Activated CD4-positive, alpha-beta T cell treated with anti-CD3 and anti-CD28 coated beads, Interleukin-2, amount 50 U/mL, for 48 hours (primary cell): ENCODE results near the gene LONP2.
A peak's percentile ranks its signal among the peaks of the same experiment; 100 is the strongest.
"Not testable (repeated sequence)": the region's sequence is repeated elsewhere in the genome, so short reads cannot be mapped to it uniquely, and the experiment has no call there.

Source experiments
- DNase-seq, 2 experiments: peaks; one replicate each; pipeline ENCODE4 v3.0.0-alpha.2; 2020

LONP2 gene

DNA sequence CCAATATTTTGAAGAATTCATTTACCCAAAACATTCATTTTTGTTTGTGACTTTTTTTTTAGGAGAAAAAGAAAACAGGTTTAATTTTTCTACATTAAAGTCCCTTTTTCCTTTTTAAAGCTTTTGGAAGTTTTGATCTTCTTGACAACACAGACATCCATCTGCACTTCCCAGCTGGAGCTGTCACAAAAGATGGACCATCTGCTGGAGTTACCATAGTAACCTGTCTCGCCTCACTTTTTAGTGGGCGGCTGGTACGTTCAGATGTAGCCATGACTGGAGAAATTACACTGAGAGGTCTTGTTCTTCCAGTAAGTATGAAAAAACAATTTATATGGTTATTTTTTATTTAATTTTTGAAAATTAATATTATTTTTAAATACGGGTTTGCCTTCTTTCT is 103.9 kb downstream of the LONP2 start:
- DNase-seq = no peak

- peak; percentile 5 to 19 for DNase-seq
Observed at GRCh38 chr16:48350736-48351135, 106.6 kb downstream of the LONP2 start.

- no peak for DNase-seq
Observed at GRCh38 chr16:48352648-48353390, 108.7 kb downstream of the LONP2 start.

- DNase-seq = peak; percentile 54 to 59
Observed at GRCh38 chr16:48353565-48354163, 109.6 kb downstream of the LONP2 start.

GRCh38 chr16:48354385-48354784 is 110.3 kb downstream of the LONP2 start:
- DNase-seq = peak; percentile 8 to 23

GRCh38 chr16:48354877-48355855 is 111.1 kb downstream of the LONP2 start:
- DNase-seq = no peak

- DNase-seq = no peak
Observed at GRCh38 chr16:48356633-48357376, 112.7 kb downstream of the LONP2 start.

DNA sequence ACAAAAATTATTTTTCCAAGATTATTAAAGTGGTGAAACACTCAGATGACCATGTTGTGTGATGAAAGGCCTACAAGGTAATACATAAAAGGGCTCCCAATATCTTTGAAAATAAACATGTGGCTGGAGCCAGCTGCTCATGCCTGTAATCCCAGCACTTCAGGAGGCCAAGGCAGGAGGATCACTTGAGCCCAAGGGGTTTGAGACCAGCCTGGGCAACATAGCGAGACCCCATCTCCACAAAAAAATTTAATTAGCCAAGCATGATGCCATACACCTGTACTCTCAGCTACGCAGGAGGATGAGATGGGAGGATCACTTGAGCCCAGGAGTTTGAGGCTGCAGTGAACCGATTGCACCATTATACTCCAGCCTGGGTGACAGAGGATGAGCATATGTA is 114.3 kb downstream of the LONP2 start:
- no peak for DNase-seq

GRCh38 chr16:48359983-48360382 is 115.9 kb downstream of the LONP2 start:
- no peak for DNase-seq

- DNase-seq = no peak
Observed at GRCh38 chr16:48361012-48361411, 116.9 kb downstream of the LONP2 start.

DNA sequence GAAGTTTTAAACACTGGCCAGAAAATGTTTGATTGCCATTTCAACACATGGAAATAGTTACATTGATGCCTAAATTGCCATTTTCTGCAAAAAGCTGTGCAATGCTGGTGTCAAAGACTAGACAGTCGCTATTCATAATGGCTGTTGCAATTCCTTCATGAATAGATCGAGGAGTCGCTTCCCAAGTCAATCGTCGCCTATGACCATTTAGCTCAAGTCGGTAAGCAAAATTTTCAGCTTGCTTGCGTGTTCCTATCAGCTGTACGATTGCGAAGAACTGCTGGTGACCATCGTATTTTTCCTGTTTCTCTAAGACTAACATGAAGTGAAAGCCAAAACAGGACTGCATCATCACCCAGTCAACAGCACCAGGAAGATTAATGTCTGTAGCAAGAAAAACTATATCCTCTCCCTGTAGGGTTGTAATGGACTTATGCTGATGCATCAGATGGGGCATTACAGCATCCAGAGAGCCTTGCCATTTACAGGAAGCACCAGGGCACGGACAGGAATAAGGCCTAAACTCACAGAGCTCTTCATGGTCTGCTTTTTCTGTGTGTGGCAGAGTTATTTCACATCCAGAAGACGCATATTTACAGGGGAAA is 117.5 kb downstream of the LONP2 start:
- no peak for DNase-seq

- DNase-seq = peak in 1 of 2 experiments; percentile 6
Observed at GRCh38 chr16:48365025-48365600, 121.0 kb downstream of the LONP2 start.

DNA sequence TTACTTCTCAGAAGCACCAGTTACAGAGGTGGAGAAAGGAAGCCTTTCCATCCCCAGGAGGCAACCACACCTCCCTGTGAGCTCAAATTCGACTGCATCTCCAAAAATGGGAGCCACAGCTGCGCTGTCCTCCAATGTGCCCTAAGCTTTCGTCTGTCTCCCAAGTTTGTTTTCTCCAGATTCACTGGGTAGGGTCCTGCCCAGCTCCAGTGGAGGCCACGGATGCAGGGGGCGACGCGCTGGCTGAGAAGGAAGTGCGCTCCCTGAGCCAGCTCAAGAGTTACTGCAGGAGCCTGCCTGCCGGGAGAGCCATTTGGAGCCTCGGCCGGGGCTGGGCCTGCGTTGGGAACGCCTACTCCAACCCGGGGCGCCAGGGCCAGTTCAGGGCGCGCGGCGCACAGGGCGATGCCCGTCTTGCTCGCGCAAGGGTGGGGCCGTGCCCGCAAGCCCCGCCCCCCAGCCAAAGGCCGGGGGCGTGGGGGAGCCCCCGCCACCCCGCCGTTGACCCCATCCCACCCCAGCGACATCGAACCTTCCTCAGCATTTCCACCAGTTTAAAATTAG is 121.6 kb downstream of the LONP2 start:
- peak; percentile 83 to 87 for DNase-seq

GRCh38 chr16:48366165-48367093 is 122.3 kb downstream of the LONP2 start:
- peak; percentile 50 for DNase-seq

- no peak for DNase-seq
Observed at GRCh38 chr16:48367441-48368049, 123.4 kb downstream of the LONP2 start.

- no peak for DNase-seq
Observed at GRCh38 chr16:48369765-48370164, 125.7 kb downstream of the LONP2 start.

DNA sequence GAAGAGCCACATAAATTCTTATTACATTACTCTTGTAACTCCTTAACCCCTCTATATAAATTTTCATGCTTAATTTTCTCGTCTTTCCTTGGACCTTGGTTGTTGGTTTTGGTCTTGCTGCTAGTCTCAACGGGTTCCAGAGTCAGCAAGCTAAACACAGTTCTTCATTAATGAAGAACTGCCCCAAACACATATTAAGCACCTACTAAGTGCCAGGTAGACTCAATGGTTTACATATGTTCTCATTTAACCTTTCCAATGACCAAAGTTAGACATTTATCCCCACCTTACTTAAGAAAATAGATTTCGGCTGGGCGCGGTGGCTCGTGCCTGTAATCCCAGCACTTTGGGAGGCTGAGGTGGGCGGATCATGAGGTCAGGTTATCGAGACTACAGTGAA is 126.1 kb downstream of the LONP2 start:
- no peak for DNase-seq

GRCh38 chr16:48370668-48371392 is 126.7 kb downstream of the LONP2 start:
- DNase-seq = not testable (repeated sequence)

GRCh38 chr16:48371393-48371780 is 127.3 kb downstream of the LONP2 start:
- DNase-seq = no peak
